Esophagus muscularis mucosa (tissue), 4 donors: Measurements from ENCODE around the gene PTGER3.

Experiments used
- CTCF ChIP-seq, 3 experiments: fragments of 200-600 bp in 2 of 3; fragments of 450-650 bp in 1 of 3; sonication (generic) in 2 of 3; IDR thresholded peaks; one replicate each; pipeline ENCODE4 v1.5.1; 2017 to 2019; ENCODE audit warnings: antibody characterized with exemption in 3 of 3, mild to moderate bottlenecking in 2 of 3, moderate library complexity in 1 of 3
- EP300 ChIP-seq: sonication (generic); formaldehyde crosslinking; IDR thresholded peaks from one replicate; pipeline ENCODE4 v1.6.1; 2017; ENCODE audit warnings: antibody characterized with exemption
- POLR2A ChIP-seq: fragments of 450-650 bp; IDR thresholded peaks from one replicate; pipeline ENCODE4 v1.6.1; 2017; ENCODE audit warnings: antibody characterized with exemption, moderate library complexity, mild to moderate bottlenecking, low read depth
- POLR2AphosphoS5 ChIP-seq, 2 donors: sonication (generic); formaldehyde crosslinking; IDR thresholded peaks; one replicate each; pipeline ENCODE4 v1.6.1; 2017; ENCODE audit warnings: antibody characterized with exemption in 2 of 2

DNA sequence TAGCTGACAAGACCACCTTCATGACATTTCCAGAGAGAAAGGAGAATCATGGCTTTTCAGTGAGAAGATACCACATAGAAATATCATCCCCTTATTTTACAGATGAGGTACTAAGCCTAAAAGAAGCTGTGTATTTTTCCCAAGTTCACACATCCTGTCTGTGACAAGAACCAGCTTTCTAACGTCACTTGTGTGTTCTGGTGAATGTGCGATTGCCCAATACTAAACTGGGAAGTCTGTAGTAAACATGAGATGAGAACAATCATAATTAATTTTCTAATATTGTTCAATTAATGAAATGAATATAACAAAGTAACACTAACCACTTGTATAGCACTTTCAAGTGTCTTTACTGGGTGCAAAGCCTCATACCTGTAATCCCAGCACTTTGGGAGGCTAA lies 46.0 kb downstream of the PTGER3 start:
- TF ChIP-seq CTCF (IDR thresholded peaks at IDR 0.05): no peak
- peak in 1 of 2 donors; percentile 19 for TF ChIP-seq POLR2AphosphoS5 (IDR thresholded peaks at IDR 0.05)
- TF ChIP-seq EP300: no peak
- no peak for TF ChIP-seq POLR2A
